Measurements from ENCODE around the gene SHKBP1.

DNA sequence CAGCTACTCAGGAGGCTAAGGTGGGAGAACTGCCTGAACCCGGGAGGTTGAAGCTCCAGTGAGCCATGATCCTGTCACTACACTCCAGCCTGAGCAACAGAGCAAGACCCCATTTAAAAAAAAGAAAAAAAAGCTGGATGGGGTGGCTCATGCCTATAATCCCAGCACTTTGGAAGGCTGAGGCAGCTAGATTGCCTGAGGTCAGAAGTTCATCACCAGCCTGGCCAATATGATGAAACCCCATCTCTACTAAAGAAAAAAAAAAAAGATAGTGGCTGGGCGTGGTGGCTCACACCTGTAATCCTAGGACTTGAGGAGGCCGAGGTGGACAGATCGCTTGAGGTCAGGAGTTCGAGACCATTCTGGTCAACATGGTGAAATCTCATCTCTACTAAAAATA, 39.5 kb downstream of the SHKBP1 start:
- TF ChIP-seq, protein P1, sequence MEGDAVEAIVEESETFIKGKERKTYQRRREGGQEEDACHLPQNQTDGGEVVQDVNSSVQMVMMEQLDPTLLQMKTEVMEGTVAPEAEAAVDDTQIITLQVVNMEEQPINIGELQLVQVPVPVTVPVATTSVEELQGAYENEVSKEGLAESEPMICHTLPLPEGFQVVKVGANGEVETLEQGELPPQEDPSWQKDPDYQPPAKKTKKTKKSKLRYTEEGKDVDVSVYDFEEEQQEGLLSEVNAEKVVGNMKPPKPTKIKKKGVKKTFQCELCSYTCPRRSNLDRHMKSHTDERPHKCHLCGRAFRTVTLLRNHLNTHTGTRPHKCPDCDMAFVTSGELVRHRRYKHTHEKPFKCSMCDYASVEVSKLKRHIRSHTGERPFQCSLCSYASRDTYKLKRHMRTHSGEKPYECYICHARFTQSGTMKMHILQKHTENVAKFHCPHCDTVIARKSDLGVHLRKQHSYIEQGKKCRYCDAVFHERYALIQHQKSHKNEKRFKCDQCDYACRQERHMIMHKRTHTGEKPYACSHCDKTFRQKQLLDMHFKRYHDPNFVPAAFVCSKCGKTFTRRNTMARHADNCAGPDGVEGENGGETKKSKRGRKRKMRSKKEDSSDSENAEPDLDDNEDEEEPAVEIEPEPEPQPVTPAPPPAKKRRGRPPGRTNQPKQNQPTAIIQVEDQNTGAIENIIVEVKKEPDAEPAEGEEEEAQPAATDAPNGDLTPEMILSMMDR (conservative IDR thresholded peaks at IDR 0.05; ENCODE audit: low read depth, low read length), result no peak
- TF ChIP-seq EZH2 (IDR thresholded peaks at IDR 0.05; ENCODE audit: low read length, unreplicated experiment), result no peak
- no peak for TF ChIP-seq EZH2phosphoT487 (IDR thresholded peaks at IDR 0.05; ENCODE audit: borderline replicate concordance, low read length)

Data from PC-3 (cell line).